D721Med (cell line): ENCODE measurements around the gene AP5Z1.

Experiments
- DNase-seq: peaks from one replicate; pipeline ENCODE4 v3.0.0; 2011; ENCODE audit warnings: low spot score; ENCODE audit not compliant: insufficient read length
- FAIRE-seq: peaks from 2 replicates; lab custom pipeline; 2011; peaks lifted over from hg19 to GRCh38; lab: Jason Lieb, UNC
- TF ChIP-seq, protein P1 (sequence below): IDR thresholded peaks from 2 replicates; pipeline ENCODE4 v1.5.1; 2012; ENCODE audit warnings: mild to moderate bottlenecking, control low read depth; ENCODE audit not compliant: insufficient read depth; ENCODE audit errors: missing control alignments

AP5Z1 gene

DNA sequence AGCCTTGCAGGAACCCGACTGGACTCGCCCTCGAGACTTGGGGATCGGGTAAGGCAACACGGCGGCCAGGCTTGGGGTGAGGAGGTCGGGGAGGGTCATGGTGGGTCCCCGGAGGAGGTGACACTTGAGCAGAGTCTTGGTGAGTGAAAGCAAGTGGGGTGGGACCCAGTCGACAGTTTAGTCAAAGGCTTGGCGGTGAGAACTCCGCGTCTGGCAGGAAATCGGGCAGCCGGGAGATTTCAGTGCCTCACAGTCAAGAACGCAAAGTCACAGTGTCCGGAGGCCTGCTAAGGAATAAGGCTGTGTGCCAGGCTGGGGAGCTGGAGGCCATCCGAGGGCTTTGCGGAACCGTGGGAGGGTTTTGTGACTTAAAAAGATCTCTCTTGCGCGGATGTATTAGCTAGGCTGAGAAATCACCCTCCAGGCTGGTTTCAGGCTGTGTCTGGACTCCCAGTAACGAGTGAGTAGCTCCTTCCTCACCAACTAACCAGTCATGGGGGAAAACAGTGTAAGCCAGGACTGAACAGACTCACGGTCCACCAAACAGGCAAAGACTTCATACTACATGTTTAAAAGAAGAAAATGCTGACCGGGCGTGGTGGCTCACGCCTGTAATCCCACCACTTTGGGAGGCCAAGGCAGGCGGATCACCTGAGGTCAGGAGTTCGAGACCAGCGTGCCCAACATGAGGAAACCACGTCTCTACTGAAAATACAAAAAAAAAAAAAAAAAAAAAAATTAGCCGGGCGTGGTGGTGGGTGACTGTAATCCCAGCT lies 613 bp downstream of the AP5Z1 start:
- FAIRE-seq, result no peak
- DNase-seq, result no peak
- TF ChIP-seq, protein P1, sequence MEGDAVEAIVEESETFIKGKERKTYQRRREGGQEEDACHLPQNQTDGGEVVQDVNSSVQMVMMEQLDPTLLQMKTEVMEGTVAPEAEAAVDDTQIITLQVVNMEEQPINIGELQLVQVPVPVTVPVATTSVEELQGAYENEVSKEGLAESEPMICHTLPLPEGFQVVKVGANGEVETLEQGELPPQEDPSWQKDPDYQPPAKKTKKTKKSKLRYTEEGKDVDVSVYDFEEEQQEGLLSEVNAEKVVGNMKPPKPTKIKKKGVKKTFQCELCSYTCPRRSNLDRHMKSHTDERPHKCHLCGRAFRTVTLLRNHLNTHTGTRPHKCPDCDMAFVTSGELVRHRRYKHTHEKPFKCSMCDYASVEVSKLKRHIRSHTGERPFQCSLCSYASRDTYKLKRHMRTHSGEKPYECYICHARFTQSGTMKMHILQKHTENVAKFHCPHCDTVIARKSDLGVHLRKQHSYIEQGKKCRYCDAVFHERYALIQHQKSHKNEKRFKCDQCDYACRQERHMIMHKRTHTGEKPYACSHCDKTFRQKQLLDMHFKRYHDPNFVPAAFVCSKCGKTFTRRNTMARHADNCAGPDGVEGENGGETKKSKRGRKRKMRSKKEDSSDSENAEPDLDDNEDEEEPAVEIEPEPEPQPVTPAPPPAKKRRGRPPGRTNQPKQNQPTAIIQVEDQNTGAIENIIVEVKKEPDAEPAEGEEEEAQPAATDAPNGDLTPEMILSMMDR, result no peak

DNA sequence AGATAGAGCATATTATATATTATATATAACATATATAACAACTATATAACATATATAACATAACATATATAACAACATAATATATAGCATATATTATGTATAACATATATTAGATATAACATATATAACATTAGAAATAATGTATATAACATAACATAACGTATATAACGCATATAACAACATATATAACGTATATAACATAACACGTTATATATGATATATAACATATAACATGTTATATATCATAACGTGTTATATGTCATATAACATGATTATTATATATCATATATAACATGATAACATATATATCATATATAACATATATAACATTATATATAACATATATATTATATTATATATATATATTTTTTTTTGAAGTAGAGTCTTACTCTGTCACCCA lies 3.7 kb downstream of the AP5Z1 start:
- DNase-seq (no peak), FAIRE-seq (no peak)
- TF ChIP-seq, protein P1, result no peak

DNA sequence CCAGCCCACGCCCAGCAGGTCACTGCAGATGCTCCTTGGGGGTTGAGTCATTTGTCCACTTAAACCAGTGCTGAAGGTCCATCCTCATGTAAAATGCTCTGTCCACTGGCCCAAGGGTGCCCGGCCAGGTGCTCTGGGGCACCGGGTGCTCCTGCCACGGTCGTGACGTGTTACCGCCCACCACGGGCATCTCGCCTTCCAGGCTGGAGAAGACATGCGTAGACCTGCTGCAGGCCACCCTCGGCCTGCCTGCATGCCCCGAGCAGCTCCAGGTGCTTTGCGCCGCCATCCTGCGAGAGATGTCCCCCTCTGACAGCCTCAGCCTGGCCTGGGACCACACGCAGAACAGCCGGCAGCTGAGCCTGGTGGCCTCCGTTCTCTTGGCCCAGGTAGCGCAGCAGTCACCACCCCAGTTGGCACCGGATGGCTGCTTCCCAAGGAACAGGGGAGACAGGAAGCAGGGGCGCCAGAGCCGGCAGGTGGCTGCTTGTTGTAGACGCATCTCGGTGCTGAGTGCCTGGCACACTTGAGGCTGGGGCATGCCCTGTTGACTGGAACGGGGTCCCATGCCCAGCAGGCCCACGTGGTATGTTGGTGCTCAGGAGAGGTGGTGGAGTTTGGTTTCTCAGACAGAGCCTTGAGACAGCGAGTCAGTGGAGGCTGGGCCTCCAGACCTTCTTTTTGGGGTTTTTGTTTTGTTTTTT lies 6.1 kb downstream of the AP5Z1 start:
- TF ChIP-seq, protein P1, result no peak
- FAIRE-seq, result no peak
- DNase-seq, result no peak

DNA sequence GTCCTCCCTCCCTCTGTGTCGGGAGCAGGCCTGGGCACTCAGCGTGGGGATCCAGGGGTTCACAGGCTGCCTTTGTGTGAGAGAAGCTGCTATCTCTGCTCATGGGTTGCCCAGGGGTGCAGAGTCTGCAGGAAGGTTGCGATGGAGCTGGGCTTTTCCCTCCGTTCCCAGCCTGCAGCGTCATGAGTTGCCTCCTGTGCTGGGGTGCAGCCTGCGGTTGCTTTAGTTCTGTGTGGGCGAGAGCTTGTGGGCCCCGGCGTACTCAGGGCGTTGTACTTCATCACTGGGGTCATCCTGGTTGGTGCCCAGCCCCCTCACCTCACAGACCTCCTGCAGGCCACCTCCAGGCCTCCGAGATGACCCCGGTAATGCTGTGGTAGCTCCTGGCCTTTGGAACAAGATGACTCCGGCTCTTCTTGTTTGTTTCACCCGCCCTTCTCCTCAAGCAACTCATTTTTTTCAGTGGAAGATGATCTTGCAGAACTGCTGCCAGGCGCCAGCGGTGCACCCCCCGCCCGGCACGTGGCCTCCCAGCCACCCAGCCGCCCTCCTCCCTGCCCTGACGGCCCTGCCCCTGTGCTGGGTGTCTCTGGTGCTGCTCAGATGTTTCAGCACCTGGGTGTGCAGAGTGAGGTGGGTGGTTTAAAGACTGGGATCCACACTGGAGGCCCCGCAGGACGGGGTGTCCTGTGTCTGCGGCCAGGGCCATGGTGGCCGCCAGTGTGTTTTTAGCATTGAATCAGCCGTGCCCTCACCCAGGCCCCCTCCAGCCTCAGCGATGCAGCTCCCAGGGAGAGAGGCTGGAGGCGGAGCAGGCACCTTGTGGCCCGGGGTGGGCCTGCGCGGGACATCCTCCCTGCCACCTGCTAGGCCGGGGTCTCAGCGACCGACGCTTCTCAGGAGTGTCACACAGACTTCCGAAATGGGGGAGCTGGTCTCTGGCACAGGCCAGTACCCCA lies 7.2 kb downstream of the AP5Z1 start:
- FAIRE-seq, result no peak
- no peak for DNase-seq
- TF ChIP-seq, protein P1, result no peak

DNA sequence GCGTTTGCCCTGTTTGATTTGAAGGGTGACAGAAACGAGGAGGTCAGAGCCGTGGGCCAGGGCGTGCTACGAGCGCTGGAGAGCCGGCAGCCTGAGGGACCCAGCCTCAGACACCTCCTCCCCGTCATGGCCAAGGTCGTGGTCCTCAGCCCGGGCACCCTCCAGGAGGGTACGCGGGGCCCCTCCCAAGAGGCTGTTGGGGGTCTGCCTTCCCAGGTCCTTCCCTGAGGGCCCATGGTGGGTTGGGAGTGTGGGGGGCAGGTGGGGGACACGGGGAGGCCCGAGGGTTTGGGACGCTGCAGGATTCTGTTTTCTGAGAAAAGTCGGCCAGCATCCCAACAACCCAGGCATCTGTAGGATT lies 7.8 kb downstream of the AP5Z1 start:
- FAIRE-seq, result no peak
- TF ChIP-seq, protein P1, result no peak

DNA sequence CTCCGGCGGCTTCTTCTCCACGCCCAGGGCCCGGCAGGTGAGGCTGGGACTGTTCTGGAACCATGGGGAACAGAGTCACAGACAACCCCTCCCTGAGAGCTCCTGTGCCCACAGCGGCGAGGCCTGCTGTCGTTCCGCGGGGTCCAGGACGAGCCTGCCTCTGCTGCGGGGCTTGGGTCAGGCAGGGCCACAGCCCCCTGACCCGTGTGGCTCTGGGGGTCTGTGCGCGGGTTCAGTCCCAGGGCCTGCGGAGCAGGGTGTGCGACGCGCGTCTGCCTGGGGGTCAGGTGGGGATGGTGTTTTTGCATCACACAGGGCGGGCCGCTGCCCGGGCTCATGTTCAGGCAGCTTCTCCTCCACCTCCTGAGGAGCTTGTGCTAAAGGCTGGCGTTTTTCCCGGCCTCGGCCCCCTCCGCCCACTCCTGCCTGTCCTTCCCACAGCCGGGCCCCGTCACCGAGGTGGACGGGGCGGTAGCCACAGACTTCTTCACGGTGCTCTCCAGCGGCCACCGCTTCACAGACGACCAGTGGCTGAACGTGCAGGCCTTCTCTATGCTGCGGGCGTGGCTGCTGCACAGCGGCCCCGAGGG lies 8.4 kb downstream of the AP5Z1 start:
- FAIRE-seq (no peak), DNase-seq (no peak)
- TF ChIP-seq, protein P1, result no peak

More for the DNA sequence above, 7.8 kb downstream of the AP5Z1 start:
- DNase-seq, result no peak
